GM20431 (cell line): ENCODE results near the gene BABAM2.
"Not testable (repeated sequence)": the region's sequence is repeated elsewhere in the genome, so short reads cannot be mapped to it uniquely, and the experiment has no call there.

Experiments used
- in situ Hi-C: fragments of 300-500 bp; cut with MseI, MboI; formaldehyde crosslinking; loops from one replicate; pipeline ENCODE4 v1.15.0; 2020; ENCODE audit warnings: low sequenced_read_pairs; ENCODE audit not compliant: unreplicated experiment

The BABAM2 gene

GRCh38 chr2:28317390-28317789 is 426.9 kb downstream of the BABAM2 start:
- in situ Hi-C loops = no loop called here

GRCh38 chr2:28318023-28318422 is 427.5 kb downstream of the BABAM2 start:
- in situ Hi-C loops = no loop called here

DNA sequence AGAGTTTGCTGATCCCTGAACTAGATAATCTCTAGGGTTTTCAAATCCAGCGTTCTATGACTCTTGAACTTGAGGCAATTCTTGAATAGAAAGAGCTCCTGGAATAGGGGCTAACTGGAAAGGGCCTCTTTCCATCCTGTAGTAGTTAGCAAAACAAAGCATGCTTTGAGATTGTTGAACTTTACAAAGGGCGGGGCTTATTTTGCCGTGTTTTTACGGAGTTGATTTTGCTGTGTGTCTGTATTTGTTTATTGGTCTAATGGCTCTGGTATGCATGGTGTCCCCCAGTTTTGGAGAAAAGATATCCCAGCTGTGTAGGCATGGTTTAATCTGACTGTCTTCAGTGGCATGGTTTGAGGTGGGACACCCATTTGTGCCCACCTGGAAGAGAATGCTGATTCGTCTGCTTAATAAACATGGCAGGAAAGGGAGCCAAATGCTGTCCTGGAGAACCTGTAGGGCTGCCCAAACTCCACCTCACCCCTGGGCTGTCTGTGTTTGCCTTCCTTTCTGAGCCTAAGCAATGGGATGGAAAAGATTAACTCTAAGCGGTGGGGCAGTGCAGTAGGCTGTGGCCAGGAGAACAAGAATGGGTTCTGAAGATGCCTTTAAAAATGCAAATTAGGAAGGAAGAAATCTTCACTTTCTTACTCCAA is 428.1 kb downstream of the BABAM2 start:
- in situ Hi-C loops = no loop called here

GRCh38 chr2:28319118-28320008 is 428.8 kb downstream of the BABAM2 start:
- in situ Hi-C loops = no loop called here

- in situ Hi-C loops = no loop called here
Observed at GRCh38 chr2:28320009-28320365, 429.5 kb downstream of the BABAM2 start.

- in situ Hi-C loops = no loop called here
Observed at GRCh38 chr2:28320371-28320770, 429.8 kb downstream of the BABAM2 start.

- in situ Hi-C loops = no loop called here
Observed at GRCh38 chr2:28321426-28321825, 430.9 kb downstream of the BABAM2 start.

GRCh38 chr2:28322051-28322450 is 431.5 kb downstream of the BABAM2 start:
- in situ Hi-C loops = no loop called here

- in situ Hi-C loops = no loop called here
Observed at GRCh38 chr2:28322456-28322855, 431.9 kb downstream of the BABAM2 start.

GRCh38 chr2:28322981-28323396 is 432.5 kb downstream of the BABAM2 start:
- in situ Hi-C loops = no loop called here

GRCh38 chr2:28325173-28325566 is 434.6 kb downstream of the BABAM2 start:
- in situ Hi-C loops = no loop called here

DNA sequence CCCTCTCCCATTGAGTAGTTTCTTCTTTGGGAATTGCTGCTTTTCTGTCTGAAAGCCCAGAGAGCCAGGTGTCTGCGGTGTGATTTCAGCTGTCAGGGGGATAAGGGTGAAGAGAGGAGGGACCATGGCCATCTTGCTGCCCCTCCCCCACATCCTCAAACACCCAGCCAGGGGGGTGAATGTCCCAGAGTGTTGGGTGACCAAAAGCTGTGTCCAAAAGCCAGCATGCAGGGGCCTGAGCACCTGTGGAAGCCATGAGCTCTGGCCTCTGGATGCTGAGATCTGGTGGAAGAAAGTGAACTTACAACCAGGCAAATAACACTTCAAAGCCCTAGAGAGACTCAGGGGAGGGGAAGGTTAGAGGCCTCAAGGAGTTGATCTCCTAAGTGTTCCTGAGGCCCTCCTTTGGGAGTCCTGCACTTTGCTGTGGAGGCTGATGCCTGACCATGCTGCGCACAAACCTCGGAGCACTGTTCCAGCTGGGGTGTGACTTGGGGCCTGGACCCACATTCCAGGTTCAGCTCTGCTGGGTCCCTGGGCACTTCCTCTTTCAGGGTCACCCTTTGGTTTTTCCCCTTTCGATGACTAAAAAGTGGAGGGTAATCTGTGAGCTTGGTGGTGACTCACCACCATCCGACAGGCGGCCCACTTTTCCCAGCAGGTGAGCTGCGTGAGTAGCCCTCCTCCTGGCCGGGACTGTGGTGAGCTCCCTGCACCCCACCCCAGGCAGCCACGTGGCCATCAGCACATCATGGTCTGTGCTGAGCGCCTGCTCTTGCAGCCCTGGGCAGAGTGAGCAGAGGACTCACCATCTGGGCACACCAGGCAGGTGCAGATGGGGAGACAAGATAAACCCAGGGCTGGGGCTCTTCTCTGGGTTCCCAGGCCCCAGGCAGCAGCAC is 435.3 kb downstream of the BABAM2 start:
- in situ Hi-C loops = no loop called here

GRCh38 chr2:28326469-28326805 is 435.9 kb downstream of the BABAM2 start:
- in situ Hi-C loops = no loop called here

DNA sequence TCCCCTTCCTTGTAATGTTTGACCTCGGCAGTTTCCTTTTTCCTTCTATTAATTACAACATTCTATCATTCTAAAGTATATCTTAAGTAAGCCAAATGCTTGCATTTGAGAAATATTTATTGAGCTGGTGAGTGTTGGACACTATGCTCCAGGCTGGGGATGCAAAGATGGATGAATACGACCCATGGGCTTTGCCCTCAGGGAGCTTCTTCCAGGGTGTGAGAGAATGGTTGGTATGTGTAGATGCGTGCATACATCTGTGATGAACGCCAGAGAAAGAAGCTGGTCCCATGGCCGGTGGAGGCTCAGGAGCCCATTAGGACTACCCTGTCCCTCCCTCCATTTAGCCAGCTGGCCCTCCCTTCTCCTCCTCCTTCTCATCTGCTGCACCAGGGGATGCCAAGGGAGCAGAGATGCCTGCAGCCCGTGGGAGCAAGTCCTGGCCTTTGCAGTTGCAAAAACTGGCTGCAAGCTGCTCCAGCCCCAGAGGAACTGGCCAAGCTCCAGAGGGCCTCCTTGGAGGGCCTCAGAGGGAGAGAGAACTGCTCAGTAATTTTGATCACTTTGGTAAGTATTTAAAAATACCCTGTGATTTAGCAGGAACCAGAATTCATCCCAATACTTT is 436.5 kb downstream of the BABAM2 start:
- in situ Hi-C loops = no loop called here

- in situ Hi-C loops = no loop called here
Observed at GRCh38 chr2:28327581-28327955, 437.0 kb downstream of the BABAM2 start.

GRCh38 chr2:28327956-28328922 is 437.7 kb downstream of the BABAM2 start:
- in situ Hi-C loops = no loop called here

GRCh38 chr2:28329184-28329583 is 438.7 kb downstream of the BABAM2 start:
- in situ Hi-C loops = no loop called here

DNA sequence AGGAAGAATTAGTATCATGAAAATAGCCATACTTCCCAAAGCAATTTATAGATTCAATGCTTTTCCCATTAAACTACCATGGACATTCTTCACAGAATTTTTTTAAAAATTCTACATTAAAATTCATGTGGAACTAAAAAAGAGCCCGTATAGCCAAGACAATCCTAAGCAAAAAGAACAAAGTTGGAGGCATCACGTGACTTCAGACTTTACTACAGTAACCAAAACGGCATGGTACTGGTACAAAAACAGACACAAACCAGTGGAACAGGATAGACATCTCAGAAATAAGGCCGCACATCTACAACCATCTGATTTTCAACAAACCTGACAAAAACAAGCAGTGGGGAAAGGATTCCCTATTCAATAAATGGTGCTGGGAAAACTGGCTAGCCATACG is 440.2 kb downstream of the BABAM2 start:
- in situ Hi-C loops = not testable (repeated sequence)

DNA sequence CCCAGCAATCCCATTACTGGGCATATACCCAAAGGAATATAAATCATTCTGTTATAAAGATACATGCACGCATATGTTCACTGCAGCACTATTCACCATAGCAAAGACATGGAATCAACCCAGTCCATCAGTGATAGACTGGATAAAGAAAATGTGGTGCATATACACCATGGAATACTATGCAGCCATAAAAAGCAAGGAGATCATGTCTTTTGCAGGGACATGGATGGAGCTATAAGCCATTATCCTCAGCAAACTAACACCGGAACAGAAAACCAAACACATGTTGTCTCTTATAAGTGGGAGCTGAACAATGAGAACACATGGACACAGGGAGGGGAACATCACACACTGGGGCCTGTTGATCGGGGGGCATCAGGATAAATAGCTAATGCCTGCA is 441.3 kb downstream of the BABAM2 start:
- in situ Hi-C loops = not testable (repeated sequence)
